ENCODE data around the gene KIF18B.

- TF ChIP-seq CBX5 (CRISPR knock-in tag; IDR thresholded peaks at IDR 0.05; ENCODE audit: borderline replicate concordance): no peak
- no peak for TF ChIP-seq CTCF (CRISPR knock-in tag; IDR thresholded peaks at IDR 0.05)
- TF ChIP-seq NFRKB (IDR thresholded peaks at IDR 0.05): no peak
- TF ChIP-seq ZNF567 (CRISPR knock-in tag; IDR thresholded peaks at IDR 0.05; ENCODE audit: borderline replicate concordance): no peak
These were observed 5.1 kb downstream of the KIF18B start for GRCh38 chr17:44942456-44942855.
